Limb (tissue), 2 donors: Measurements from ENCODE around the gene CHMP6.

Experiments
- DNase-seq, 2 donors: peaks; one replicate each; pipeline ENCODE4 v3.0.0-alpha.2; 2016; ENCODE audit errors: extremely low spot score in 2 of 2

The CHMP6 gene

GRCh38 chr17:80956321-80957190, 35.1 kb upstream of the CHMP6 start:
- DNase-seq: no peak

GRCh38 chr17:80957461-80957941, 34.1 kb upstream of the CHMP6 start:
- DNase-seq: peak in 1 of 2 donors; percentile 16

GRCh38 chr17:80959330-80960036, 32.2 kb upstream of the CHMP6 start:
- peak in 1 of 2 donors; percentile 82 for DNase-seq

- no peak for DNase-seq
Observed at GRCh38 chr17:80960037-80960796, 31.4 kb upstream of the CHMP6 start.

GRCh38 chr17:80960797-80961452, 30.7 kb upstream of the CHMP6 start:
- no peak for DNase-seq

GRCh38 chr17:80961541-80962330, 29.9 kb upstream of the CHMP6 start:
- no peak for DNase-seq

GRCh38 chr17:80962356-80963329, 29.0 kb upstream of the CHMP6 start:
- DNase-seq: no peak

GRCh38 chr17:80963812-80964543, 27.7 kb upstream of the CHMP6 start:
- no peak for DNase-seq

- no peak for DNase-seq
Observed at GRCh38 chr17:80964544-80964856, 27.1 kb upstream of the CHMP6 start.

- peak in 1 of 2 donors; percentile 30 for DNase-seq
Observed at GRCh38 chr17:80964859-80965580, 26.6 kb upstream of the CHMP6 start.

GRCh38 chr17:80965606-80966005, 26.0 kb upstream of the CHMP6 start:
- DNase-seq: peak in 1 of 2 donors; percentile 22

GRCh38 chr17:80967404-80967872, 24.2 kb upstream of the CHMP6 start:
- peak in 1 of 2 donors; percentile 39 for DNase-seq

GRCh38 chr17:80968602-80969029, 23.0 kb upstream of the CHMP6 start:
- DNase-seq: peak; percentile 56 to 82

GRCh38 chr17:80969030-80969673, 22.5 kb upstream of the CHMP6 start:
- peak in 1 of 2 donors; percentile 75 for DNase-seq

- no peak for DNase-seq
Observed at GRCh38 chr17:80969674-80970043, 22.0 kb upstream of the CHMP6 start.

- peak in 1 of 2 donors; percentile 78 for DNase-seq
Observed at GRCh38 chr17:80970044-80970761, 21.4 kb upstream of the CHMP6 start.
